ENCODE data around the gene GPR155.

DNA sequence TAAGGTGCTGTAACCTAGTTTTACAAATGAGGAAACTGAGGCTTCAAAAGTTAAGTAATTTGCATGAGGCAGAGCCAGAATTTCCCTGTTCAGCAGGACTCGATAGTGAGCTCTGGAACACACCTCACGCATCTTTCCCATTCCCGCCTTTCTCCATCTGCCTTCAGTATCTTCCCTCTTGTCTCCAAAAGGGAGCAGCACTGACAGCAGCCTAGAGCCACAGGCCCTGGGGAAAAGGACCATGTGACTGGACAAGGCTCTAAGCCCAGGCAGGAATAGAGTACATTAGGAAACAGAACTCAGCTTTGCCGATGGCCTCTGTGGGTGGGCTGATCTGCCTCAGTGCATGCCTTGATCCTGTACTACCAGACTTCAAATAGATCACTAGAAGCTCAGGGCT is 21.5 kb downstream of the GPR155 start:
- TF ChIP-seq, protein P1, sequence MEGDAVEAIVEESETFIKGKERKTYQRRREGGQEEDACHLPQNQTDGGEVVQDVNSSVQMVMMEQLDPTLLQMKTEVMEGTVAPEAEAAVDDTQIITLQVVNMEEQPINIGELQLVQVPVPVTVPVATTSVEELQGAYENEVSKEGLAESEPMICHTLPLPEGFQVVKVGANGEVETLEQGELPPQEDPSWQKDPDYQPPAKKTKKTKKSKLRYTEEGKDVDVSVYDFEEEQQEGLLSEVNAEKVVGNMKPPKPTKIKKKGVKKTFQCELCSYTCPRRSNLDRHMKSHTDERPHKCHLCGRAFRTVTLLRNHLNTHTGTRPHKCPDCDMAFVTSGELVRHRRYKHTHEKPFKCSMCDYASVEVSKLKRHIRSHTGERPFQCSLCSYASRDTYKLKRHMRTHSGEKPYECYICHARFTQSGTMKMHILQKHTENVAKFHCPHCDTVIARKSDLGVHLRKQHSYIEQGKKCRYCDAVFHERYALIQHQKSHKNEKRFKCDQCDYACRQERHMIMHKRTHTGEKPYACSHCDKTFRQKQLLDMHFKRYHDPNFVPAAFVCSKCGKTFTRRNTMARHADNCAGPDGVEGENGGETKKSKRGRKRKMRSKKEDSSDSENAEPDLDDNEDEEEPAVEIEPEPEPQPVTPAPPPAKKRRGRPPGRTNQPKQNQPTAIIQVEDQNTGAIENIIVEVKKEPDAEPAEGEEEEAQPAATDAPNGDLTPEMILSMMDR (IDR thresholded peaks at IDR 0.05), result no peak
- TF ChIP-seq POLR2A (IDR thresholded peaks at IDR 0.05), result no peak

Data from Peyer's patch (tissue), 4 donors.